HG02852 (cell line): ENCODE data around the gene RND2.

Source experiments
- ATAC-seq: cut with Tn5 transposase; IDR thresholded peaks from one replicate; pipeline ENCODE4 v1.9.1; 2021; ENCODE audit warnings: mild to moderate bottlenecking, moderate library complexity; ENCODE audit not compliant: unreplicated experiment

The RND2 gene

DNA sequence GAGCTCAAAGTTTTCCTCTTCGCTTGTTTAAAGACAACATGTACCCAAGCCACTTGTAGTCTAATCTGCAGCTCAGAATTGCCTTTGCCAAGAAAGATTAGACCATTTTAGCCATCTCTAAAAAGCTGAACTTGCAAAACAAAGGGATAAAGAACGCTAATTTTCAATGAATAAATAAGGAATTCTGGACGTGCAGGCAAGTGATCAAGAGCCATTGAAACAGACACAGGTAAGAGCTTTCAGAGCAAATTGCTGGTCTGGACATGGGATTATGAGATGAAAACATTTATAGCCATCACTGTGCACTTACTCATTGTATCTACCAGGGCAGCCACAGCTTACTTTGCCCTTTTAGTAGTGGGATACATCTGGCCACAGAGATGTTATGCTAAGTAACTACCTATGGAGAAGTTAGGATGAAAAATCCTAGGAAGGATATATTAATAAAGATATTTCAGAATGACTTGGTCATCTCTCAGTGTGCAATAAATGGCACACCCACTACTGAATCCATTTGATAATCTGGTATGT, 44.4 kb downstream of the RND2 start:
- ATAC-seq: no peak

DNA sequence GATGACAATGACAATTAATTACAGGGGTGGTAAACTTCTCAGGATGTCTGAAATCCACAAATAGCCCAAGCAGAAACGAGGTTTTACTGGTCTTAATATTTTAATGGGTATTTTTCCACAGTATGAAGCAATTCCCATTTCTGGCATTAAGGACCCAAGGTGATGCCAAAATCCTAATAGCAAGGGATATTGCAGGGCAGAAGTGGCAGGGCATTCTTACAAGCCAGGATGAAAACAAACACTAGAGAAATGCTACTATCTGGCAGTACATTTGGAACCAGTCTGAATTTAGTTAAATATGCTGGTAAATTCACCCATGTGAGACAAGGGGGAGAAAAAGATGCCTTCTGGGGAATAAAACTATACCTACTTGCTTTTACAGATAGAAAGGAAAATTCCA, 45.2 kb downstream of the RND2 start:
- ATAC-seq: no peak

DNA sequence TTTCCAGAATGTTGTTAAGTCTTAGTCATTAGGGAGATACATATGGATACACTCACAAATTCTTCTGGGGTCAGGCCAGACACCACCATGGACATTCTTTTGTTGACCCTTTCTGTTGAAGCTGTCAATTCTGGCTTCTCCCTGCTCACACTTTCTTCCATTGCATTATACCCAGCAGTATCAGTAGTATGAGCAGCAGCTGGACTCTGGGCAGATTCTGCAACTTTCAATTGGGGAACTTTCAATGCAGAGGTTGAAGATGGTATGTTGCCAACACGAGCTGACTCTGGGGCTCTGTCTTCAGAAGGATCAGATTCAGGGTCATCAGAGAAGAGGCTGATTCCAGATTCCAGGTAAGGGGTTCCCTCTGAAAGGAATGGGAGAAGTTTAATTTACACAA, 45.8 kb downstream of the RND2 start:
- ATAC-seq: no peak

GRCh38 chr17:43074869-43075268, 49.8 kb downstream of the RND2 start:
- ATAC-seq: no peak

DNA sequence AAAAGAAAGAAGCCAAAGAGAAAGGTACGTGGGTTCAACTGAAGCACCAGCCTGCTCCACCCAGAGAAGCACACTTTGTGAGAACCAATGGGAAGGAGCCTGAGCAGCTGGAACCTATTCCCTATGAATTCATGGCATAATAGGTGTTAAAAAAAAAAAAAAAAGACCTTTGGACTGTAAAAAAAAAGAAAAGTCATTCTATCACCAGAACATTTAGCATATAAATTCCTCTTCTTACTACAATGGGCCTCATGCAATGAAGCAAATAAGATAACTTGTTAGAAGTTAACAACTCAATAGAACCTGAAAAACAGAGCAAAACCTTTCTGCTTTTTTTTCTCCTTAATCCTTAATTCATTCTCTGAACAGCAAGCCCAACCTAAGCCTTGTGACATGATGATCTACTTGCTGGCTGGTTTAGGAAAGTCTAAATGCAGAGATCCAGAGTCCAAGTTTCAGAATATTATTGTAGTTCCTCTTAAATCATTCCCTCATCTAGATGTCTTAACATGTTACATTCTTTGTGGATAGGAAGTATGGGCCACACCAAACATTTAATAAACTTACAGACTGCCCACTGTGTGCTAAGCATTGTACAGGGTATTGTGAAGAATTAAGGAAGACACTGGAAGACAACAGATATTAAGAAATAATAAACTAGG, 54.7 kb downstream of the RND2 start:
- no peak for ATAC-seq
